ENCODE measurements around the gene DYNLT1. TPM values are rescaled to one million over a fixed set of nuclear protein-coding genes. Genes with fewer than 3 reads are reported as not detected.

The DYNLT1 gene
- total and polyA plus RNA-seq, 2 experiments from 2014 or later = 82.6 to 219 TPM

GRCh38 chr6:158628542-158628941 lies 16.0 kb downstream of the DYNLT1 start:
- Histone ChIP-seq H3K9me2 (replicated peaks; ENCODE audit: insufficient read depth) (no peaks in the 10 kb centered on the region), H3K9me3 (ENCODE audit: low read depth) (no peaks in the 10 kb centered on the region), H3K4me2 (no peak overlapping the region), H2AFZ (no peak overlapping the region), H3K27ac (no peak overlapping the region), H4K20me1 (ENCODE audit: insufficient read depth, poor library complexity, severe bottlenecking) (no peaks in the 10 kb centered on the region), H3K36me3 (replicated peaks; ENCODE audit: insufficient read depth, low read depth) (no peaks in the 10 kb centered on the region), H3K27me3 (no peaks in the 10 kb centered on the region), H3K4me1 (ENCODE audit: insufficient read depth) (peaks cover 11% of the 10 kb centered on the region), H3K79me2 (no peaks in the 10 kb centered on the region), H3K4me3 (no peak overlapping the region)
- WGBS (ENCODE audit: low lambda C conversion rate, missing lambda C conversion rate) = 91% methylated on average over 17 of the region's 17 CpGs
- DNase-seq (ENCODE audit: low spot score) = no peak
- TF ChIP-seq CTCF (IDR thresholded peaks at IDR 0.05; ENCODE audit: poor library complexity) (no peak), EZH2phosphoT487 (IDR thresholded peaks at IDR 0.05; ENCODE audit: low read depth, severe bottlenecking, unreplicated experiment) (no peak), EZH2 (IDR thresholded peaks at IDR 0.05; ENCODE audit: borderline replicate concordance) (no peak)

GRCh38 chr6:158627940-158628211 lies 16.7 kb downstream of the DYNLT1 start:
- no peak for DNase-seq (ENCODE audit: low spot score)
- H3K9me2 ChIP-seq (replicated peaks; ENCODE audit: insufficient read depth) = no peaks in the 10 kb centered on the region
- H3K9me3 ChIP-seq (ENCODE audit: low read depth) = no peaks in the 10 kb centered on the region
- no peak overlapping the region for H3K4me2 ChIP-seq
- no peaks in the 10 kb centered on the region for H3K27me3 ChIP-seq
- no peak overlapping the region for H3K27ac ChIP-seq
- no peaks in the 10 kb centered on the region for H3K79me2 ChIP-seq
- TF ChIP-seq CTCF (IDR thresholded peaks at IDR 0.05; ENCODE audit: poor library complexity) (no peak), EZH2 (IDR thresholded peaks at IDR 0.05; ENCODE audit: borderline replicate concordance) (no peak), EZH2phosphoT487 (IDR thresholded peaks at IDR 0.05; ENCODE audit: low read depth, severe bottlenecking, unreplicated experiment) (no peak)
- no peaks in the 10 kb centered on the region for H4K20me1 ChIP-seq (ENCODE audit: insufficient read depth, poor library complexity, severe bottlenecking)
- peaks cover 11% of the 10 kb centered on the region for H3K4me1 ChIP-seq (ENCODE audit: insufficient read depth)
- no peak overlapping the region for H3K4me3 ChIP-seq
- H2AFZ ChIP-seq = no peak overlapping the region
- 85% methylated on average over 9 of the region's 9 CpGs for WGBS (ENCODE audit: low lambda C conversion rate, missing lambda C conversion rate)
- H3K36me3 ChIP-seq (replicated peaks; ENCODE audit: insufficient read depth, low read depth) = no peaks in the 10 kb centered on the region

GRCh38 chr6:158627168-158627939 lies 17.2 kb downstream of the DYNLT1 start:
- no peaks in the 10 kb centered on the region for H3K36me3 ChIP-seq (replicated peaks; ENCODE audit: insufficient read depth, low read depth)
- TF ChIP-seq EZH2phosphoT487 (IDR thresholded peaks at IDR 0.05; ENCODE audit: low read depth, severe bottlenecking, unreplicated experiment) (no peak), CTCF (IDR thresholded peaks at IDR 0.05; ENCODE audit: poor library complexity) (no peak), EZH2 (IDR thresholded peaks at IDR 0.05; ENCODE audit: borderline replicate concordance) (no peak)

More at GRCh38 chr6:158627168-158627939, 17.2 kb downstream of the DYNLT1 start:
- Histone ChIP-seq H3K9me3 (ENCODE audit: low read depth) (no peaks in the 10 kb centered on the region), H3K9me2 (replicated peaks; ENCODE audit: insufficient read depth) (no peaks in the 10 kb centered on the region), H3K4me3 (no peak overlapping the region), H3K79me2 (no peaks in the 10 kb centered on the region), H3K27me3 (no peaks in the 10 kb centered on the region), H3K4me2 (no peak overlapping the region), H3K27ac (no peak overlapping the region), H3K4me1 (ENCODE audit: insufficient read depth) (peaks cover 11% of the 10 kb centered on the region), H2AFZ (no peak overlapping the region), H4K20me1 (ENCODE audit: insufficient read depth, poor library complexity, severe bottlenecking) (no peaks in the 10 kb centered on the region)
- 89% methylated on average over 18 of the region's 20 CpGs for WGBS (ENCODE audit: low lambda C conversion rate, missing lambda C conversion rate)
- DNase-seq (ENCODE audit: low spot score) = no peak
